Measurements from ENCODE around the gene HELZ2. TPM values are rescaled to one million over a fixed set of nuclear protein-coding genes. Genes with fewer than 3 reads are reported as not detected.

Gene HELZ2
- total and polyA plus RNA-seq, 2 of the 4 experiments (the other 2 are of a cell fraction), result 4.7 to 10.6 TPM

DNA sequence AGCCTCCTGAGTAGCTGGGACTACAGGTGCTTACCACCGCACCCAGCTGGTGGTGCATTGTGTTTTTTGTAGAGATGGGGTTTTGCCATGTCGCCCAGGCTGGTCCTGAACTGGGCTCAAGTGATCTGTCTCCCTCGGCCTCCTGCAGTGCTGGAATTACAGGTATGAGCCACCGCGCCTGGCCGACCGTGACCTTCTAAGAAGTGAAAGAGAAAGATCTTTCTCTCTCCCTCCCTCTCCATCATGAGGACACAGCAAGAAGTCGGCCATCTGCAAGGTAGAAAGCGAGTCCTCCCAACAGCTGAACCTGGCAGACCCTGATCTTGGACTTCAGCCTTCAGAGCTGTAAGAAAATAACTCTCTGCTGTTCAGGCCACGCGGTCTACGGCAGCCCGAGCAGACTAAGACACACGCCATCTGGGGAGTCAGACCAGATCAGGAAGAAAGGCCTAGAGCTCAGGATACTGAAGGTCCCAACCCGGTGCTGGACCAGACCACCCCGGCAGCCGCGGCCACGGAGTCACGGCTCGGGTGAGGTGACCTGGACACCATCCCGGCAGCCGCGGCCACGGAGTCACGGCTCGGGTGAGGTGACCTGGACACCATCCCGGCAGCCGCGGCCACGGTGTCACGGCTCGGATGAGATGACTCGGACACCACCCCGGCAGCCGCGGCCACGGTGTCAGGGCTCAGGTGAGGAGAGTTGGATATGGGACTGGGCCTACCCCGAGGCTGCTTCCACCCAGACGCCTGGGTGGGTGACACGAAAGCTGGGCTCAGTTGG is 43.2 kb upstream of the HELZ2 start:
- DNase-seq, result no peak
- no TSS peak for BruUV-seq (replicated peaks)
- Histone ChIP-seq H3K23ac (ENCODE audit: low read depth, low read length) (no peak overlapping the region), H4K91ac (ENCODE audit: insufficient read depth, low read depth, low read length) (no peak overlapping the region), H4K5ac (ENCODE audit: low read depth, low read length) (no peak overlapping the region), H2BK15ac (ENCODE audit: low read depth, low read length) (no peak overlapping the region), H2BK20ac (ENCODE audit: low read depth, low read length) (no peak overlapping the region), H3K4ac (ENCODE audit: low read depth, low read length) (no peak overlapping the region), H4K8ac (ENCODE audit: low read depth in 2 of 2, low read length in 2 of 2) (no peak overlapping the region), H2AFZ (replicated peaks; ENCODE audit: low read length, poor library complexity) (no peak overlapping the region), H3K79me1 (ENCODE audit: low read depth in 1 of 2, low read length in 2 of 2) (peaks cover 32 to 78% of the 10 kb centered on the region in 2 experiments), H2AK5ac (ENCODE audit: low read depth, low read length) (no peak overlapping the region), H2AK9ac (replicated peaks; ENCODE audit: low read depth, low read length, poor library complexity) (no peak overlapping the region), H3K9me3 (ENCODE audit: control insufficient read depth, insufficient read depth, low read length) (no peaks in the 10 kb centered on the region), H3K14ac (replicated peaks; ENCODE audit: low read depth, low read length) (no peak overlapping the region), H3K27ac (ENCODE audit: insufficient read depth, low read length) (no peak overlapping the region), H3K4me1 (ENCODE audit: control insufficient read depth, insufficient read depth, low read length) (no peaks in the 10 kb centered on the region), H3K56ac (ENCODE audit: extremely low read depth, insufficient read depth, low read length) (no peak overlapping the region), H3K4me3 (ENCODE audit: insufficient read depth, low read depth, low read length) (no peak overlapping the region), H2BK5ac (ENCODE audit: low read depth, low read length, poor library complexity, severe bottlenecking) (no peak overlapping the region), H3K36me3 (ENCODE audit: control insufficient read depth, insufficient read depth, low read length) (peaks cover 37% of the 10 kb centered on the region), H4K20me1 (ENCODE audit: insufficient read depth, low read length) (peaks cover 22% of the 10 kb centered on the region), H3K9ac (ENCODE audit: low read depth, low read length) (no peak overlapping the region), H3K27me3 (ENCODE audit: control insufficient read depth, insufficient read depth, low read length) (no peaks in the 10 kb centered on the region), H3K9me1 (ENCODE audit: insufficient read depth, low read length) (peaks cover 3% of the 10 kb centered on the region; the same call in 1 of the 2 replicates), H3K18ac (ENCODE audit: low read depth, low read length) (no peak overlapping the region), H2BK120ac (ENCODE audit: low read depth, low read length) (no peak overlapping the region), H3K4me2 (ENCODE audit: low read depth, low read length) (no peak overlapping the region)
- ChIA-PET POLR2A (ENCODE audit: unreplicated experiment) (no interaction called here), CTCF (no interaction called here)
- no peak for ATAC-seq (ENCODE audit: low read depth)
- in situ Hi-C loops (cut with MboI; ENCODE audit: low sequenced_read_pairs), result no loop called here
- TF ChIP-seq MAZ (IDR thresholded peaks at IDR 0.05; ENCODE audit: borderline replicate concordance, low read depth, low read length) (no peak), BHLHE40 (IDR thresholded peaks at IDR 0.05; ENCODE audit: low read depth, low read length) (no peak), FOS (IDR thresholded peaks at IDR 0.05; ENCODE audit: low read depth, low read length) (no peak), MXI1 (IDR thresholded peaks at IDR 0.05; ENCODE audit: borderline replicate concordance, low read depth, low read length) (no peak), RFX5 (IDR thresholded peaks at IDR 0.05; ENCODE audit: low read depth, low read length) (no peak), POLR2A (IDR thresholded peaks at IDR 0.05; ENCODE audit: low read depth, low read length) (no peak), NFE2L2 (IDR thresholded peaks at IDR 0.05; ENCODE audit: low read depth, low read length) (no peak), CHD1 (IDR thresholded peaks at IDR 0.05; ENCODE audit: low read depth, low read length) (no peak), RAD21 (IDR thresholded peaks at IDR 0.05; ENCODE audit: low read length) (no peak), CEBPB (IDR thresholded peaks at IDR 0.05; ENCODE audit: low read depth, low read length) (no peak), SMC3 (IDR thresholded peaks at IDR 0.05; ENCODE audit: low read depth, low read length) (no peak), RCOR1 (IDR thresholded peaks at IDR 0.05; ENCODE audit: insufficient replicate concordance, low read length) (no peak), MAFK (IDR thresholded peaks at IDR 0.05; ENCODE audit: low read depth, low read length) (no peak)
- TF ChIP-seq, protein P1, sequence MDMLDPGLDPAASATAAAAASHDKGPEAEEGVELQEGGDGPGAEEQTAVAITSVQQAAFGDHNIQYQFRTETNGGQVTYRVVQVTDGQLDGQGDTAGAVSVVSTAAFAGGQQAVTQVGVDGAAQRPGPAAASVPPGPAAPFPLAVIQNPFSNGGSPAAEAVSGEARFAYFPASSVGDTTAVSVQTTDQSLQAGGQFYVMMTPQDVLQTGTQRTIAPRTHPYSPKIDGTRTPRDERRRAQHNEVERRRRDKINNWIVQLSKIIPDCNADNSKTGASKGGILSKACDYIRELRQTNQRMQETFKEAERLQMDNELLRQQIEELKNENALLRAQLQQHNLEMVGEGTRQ (IDR thresholded peaks at IDR 0.05; ENCODE audit: low read depth, low read length), result no peak
- TF ChIP-seq, protein P2, sequence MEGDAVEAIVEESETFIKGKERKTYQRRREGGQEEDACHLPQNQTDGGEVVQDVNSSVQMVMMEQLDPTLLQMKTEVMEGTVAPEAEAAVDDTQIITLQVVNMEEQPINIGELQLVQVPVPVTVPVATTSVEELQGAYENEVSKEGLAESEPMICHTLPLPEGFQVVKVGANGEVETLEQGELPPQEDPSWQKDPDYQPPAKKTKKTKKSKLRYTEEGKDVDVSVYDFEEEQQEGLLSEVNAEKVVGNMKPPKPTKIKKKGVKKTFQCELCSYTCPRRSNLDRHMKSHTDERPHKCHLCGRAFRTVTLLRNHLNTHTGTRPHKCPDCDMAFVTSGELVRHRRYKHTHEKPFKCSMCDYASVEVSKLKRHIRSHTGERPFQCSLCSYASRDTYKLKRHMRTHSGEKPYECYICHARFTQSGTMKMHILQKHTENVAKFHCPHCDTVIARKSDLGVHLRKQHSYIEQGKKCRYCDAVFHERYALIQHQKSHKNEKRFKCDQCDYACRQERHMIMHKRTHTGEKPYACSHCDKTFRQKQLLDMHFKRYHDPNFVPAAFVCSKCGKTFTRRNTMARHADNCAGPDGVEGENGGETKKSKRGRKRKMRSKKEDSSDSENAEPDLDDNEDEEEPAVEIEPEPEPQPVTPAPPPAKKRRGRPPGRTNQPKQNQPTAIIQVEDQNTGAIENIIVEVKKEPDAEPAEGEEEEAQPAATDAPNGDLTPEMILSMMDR (conservative IDR thresholded peaks at IDR 0.05; ENCODE audit: low read depth, low read length), result no peak
- TF ChIP-seq, protein P3, sequence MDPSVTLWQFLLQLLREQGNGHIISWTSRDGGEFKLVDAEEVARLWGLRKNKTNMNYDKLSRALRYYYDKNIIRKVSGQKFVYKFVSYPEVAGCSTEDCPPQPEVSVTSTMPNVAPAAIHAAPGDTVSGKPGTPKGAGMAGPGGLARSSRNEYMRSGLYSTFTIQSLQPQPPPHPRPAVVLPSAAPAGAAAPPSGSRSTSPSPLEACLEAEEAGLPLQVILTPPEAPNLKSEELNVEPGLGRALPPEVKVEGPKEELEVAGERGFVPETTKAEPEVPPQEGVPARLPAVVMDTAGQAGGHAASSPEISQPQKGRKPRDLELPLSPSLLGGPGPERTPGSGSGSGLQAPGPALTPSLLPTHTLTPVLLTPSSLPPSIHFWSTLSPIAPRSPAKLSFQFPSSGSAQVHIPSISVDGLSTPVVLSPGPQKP (IDR thresholded peaks at IDR 0.05; ENCODE audit: borderline replicate concordance, low read depth, low read length), result no peak
- 93% methylated on average over 14 of the region's 41 CpGs; no CpG with 5 or more reads in 1 of the 2 experiments for WGBS, 2 experiments (ENCODE audit: extremely low coverage in 2 of 2, insufficient read length in 1 of 2)
- intact Hi-C loops (cut with micrococcal nuclease), result no loop called here
- dilution Hi-C loops (cut with HindIII; ENCODE audit: low sequenced_read_pairs, unreplicated experiment), result no loop called here
